Islet precursor cell (in vitro differentiated cells): ENCODE results near the gene TAPT1.

Source experiments
- DNase-seq: peaks from one replicate; pipeline ENCODE4 v3.0.0-alpha.2; 2018

Gene TAPT1

DNA sequence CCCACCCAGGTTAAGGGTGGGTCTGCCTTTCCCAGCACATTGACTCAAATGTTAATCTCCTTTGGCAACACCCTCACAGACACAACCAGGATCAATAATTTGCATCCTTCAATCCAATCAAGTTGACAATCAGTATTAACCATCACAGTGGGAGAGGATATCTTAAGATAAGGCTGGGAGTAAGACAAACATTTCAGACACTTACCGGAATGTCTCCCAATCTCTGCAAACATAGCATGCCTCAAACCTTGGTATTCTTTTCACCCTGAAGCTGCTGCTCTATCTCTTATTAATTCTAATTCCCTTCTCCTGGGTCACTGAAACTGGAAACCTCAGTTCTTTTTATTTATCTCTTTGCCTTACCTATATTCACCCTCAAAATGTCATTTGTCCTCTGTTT is 19.0 kb upstream of the TAPT1 start:
- DNase-seq = no peak

- DNase-seq = no peak
Observed at GRCh38 chr4:16243285-16243684, 17.0 kb upstream of the TAPT1 start.

GRCh38 chr4:16240300-16240699 is 14.0 kb upstream of the TAPT1 start:
- DNase-seq = no peak

DNA sequence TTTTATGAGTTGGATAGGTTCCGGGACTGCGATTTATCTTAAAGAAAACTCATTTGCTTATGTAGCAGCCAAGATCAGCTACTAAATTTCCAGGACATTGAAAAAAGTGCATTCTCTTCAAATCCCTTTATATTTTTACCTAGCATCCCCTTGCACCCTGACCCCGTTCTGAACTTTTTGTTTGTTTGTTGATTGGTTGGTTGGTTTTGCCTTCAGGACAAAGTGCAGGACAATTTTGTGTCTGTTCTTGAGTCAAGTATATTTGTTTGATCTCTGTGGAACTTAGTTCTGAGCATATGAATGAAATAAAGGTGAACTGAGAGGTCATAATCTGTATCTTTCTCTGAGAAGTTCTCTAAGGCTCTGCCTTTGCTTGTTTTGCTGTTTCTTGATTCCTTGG is 12.8 kb upstream of the TAPT1 start:
- no peak for DNase-seq

GRCh38 chr4:16238327-16238726 is 12.1 kb upstream of the TAPT1 start:
- DNase-seq = no peak

- no peak for DNase-seq
Observed at GRCh38 chr4:16237715-16238114, 11.4 kb upstream of the TAPT1 start.

- DNase-seq = no peak
Observed at GRCh38 chr4:16236402-16237023, 10.2 kb upstream of the TAPT1 start.

- DNase-seq = no peak
Observed at GRCh38 chr4:16235209-16235608, 8.9 kb upstream of the TAPT1 start.

GRCh38 chr4:16233569-16234177 is 7.4 kb upstream of the TAPT1 start:
- DNase-seq = no peak

- DNase-seq = no peak
Observed at GRCh38 chr4:16231570-16232245, 5.4 kb upstream of the TAPT1 start.

- DNase-seq = no peak
Observed at GRCh38 chr4:16230308-16230707, 4.0 kb upstream of the TAPT1 start.

GRCh38 chr4:16229604-16230003 is 3.3 kb upstream of the TAPT1 start:
- no peak for DNase-seq

DNA sequence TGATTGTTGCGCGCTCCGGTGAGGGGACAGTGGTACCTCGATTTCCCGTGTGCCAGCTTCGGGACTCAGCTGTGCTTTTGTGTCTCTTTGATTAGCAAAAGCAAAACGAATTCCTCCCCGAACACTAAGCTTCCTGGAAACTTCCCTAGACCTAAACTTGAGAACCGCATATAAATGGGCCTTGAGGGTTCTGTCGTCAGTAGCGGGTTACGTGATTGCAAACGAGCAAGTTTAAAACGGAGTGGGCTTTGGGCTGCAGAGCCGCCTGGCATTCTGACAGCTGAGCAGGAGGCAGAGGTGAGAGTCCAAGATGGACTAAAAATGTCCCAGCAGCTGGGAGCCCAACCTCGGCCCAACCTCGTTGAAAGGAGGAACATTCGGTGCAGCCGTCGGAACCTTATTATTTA is 1.2 kb upstream of the TAPT1 start:
- no peak for DNase-seq

DNA sequence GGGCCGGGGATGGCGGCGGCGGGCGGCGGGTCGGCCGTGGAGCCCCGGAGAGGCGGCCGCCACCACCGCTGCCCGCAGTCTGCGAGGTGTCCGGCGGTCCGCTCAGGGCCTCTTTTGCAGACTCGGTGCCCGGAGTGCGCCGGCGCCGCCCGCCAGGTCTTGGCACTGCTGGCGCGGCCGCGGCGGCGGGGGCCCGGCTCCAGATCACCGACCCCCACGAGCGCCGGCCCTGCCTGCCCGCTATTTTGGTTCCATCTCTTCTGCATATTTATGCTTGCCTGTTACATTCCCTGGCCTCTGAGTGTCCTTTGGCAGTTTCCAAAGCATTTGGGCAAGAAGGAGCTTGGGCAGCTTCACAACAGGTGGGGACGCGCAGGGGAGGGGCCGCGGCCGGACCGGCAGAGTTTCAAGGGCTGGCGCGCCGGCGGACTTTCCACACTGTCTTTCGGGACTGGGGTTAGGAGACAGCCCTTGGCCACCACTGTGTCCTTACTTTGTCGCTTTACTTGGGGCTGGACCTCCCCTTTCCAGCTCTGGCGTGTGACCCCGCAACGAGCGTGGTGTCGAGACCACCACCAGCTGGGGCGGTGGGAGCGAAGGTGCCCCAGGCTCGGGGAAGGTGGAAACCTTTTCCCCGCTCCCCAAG is 668 bp upstream of the TAPT1 start:
- peak; percentile 86 for DNase-seq

DNA sequence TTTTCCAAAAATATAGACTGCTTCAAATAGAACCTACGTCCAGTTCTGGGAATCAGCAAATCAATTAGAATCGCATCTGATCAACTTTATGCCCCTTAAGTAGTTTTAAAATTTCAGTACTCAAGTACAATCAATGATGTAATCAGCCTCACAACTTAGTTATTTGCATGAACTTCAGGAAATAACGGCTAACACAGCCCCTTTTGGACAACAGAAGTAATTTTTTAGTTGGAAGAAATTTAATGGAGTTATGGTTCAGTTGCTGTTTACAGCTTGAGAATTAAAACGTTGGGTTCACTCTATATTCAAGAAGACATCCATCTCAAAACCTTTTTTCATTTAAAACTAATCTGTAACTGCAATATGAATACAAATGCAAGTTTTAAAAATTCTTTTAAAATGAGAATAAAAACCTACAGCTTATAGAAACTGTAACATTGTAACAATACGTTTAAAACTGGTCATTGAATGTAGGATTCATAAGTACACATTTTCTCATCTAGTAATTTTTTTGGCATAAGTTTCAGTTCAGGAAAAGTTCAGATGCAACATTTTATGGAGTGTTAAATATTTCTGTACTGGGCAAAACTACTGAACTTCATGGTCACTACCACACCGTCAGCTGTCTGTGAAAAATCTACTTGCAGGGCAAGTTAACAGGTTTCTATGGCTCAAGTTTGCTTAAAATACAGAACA is 956 bp downstream of the TAPT1 start:
- no peak for DNase-seq

DNA sequence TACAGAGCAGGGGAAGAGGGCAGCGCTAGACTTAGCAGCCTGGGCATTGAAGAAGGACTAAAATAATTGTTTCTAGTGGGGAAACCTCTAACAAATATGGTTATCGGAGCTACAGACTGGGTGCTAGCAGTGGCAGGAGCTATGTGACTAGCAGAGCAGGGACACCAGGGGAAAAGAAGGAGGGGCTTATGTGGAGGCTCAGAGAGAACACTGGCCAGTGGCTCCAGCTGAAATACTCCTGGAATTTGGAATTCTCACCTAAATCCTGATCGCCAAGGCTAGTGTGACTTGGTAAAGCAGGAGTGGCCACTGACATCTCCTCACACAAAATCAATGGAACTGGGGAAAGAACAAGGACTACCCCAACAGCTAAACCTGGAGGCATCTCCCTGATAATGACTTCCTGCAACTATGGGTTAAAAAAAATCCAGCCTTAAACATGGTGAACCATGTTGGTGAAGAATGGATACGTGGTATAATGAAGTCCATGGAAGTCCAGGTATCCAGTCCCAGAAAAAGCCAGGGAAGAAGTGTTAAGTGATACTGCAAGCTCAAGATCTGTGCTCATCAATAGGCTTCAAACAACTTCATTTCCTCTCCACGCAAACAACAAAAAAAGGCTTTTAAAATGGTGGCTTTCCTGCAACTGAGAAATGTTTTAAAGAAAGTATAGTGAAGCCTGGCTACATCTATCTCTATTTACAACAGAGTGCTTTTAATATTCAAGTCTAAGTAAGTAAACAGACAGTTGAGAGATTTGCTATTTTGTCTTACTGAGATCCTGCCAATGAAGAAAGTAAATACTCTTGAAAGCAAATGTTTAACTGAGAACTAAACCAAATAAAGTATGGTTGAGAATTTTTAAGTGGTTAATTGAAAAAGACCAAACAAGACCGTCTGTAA is 1.8 kb downstream of the TAPT1 start:
- peak; percentile 62 for DNase-seq

GRCh38 chr4:16222957-16223527 is 3.2 kb downstream of the TAPT1 start:
- DNase-seq = no peak

- no peak for DNase-seq
Observed at GRCh38 chr4:16218950-16219349, 7.3 kb downstream of the TAPT1 start.

- DNase-seq = no peak
Observed at GRCh38 chr4:16217300-16218051, 8.8 kb downstream of the TAPT1 start.

DNA sequence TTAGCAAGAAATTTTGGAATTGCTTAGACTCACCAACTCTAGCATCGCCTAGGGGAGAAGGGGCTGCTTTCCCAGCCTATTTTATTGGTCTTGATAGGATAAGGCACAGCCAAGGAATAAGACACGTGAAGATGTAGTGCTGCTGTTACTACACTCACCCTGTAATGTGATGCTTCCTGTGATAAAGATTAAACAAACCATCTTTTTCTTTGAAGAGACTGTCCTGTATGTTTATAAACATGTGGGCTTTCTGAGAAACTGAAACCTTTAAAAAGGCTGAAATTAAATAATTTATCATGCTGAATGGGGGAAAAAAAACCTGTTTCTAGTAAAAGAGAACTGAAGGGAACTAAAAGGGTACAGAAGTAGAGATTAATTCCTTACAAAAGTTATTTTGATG is 13.2 kb downstream of the TAPT1 start:
- DNase-seq = no peak

- DNase-seq = no peak
Observed at GRCh38 chr4:16212138-16212782, 14.0 kb downstream of the TAPT1 start.
